22Rv1 (cell line): ENCODE results near the gene MAN1C1.

Source experiments
- ZFX ChIP-seq: fragments of 450-650 bp; IDR thresholded peaks from 2 replicates; pipeline ENCODE4 v1.6.1; 2017; ENCODE audit warnings: antibody characterized with exemption, borderline replicate concordance
- TF ChIP-seq, protein P1 (sequence below): fragments of 450-650 bp; IDR thresholded peaks from 2 replicates; pipeline ENCODE4 v1.5.1; 2017; ENCODE audit warnings: mild to moderate bottlenecking

DNA sequence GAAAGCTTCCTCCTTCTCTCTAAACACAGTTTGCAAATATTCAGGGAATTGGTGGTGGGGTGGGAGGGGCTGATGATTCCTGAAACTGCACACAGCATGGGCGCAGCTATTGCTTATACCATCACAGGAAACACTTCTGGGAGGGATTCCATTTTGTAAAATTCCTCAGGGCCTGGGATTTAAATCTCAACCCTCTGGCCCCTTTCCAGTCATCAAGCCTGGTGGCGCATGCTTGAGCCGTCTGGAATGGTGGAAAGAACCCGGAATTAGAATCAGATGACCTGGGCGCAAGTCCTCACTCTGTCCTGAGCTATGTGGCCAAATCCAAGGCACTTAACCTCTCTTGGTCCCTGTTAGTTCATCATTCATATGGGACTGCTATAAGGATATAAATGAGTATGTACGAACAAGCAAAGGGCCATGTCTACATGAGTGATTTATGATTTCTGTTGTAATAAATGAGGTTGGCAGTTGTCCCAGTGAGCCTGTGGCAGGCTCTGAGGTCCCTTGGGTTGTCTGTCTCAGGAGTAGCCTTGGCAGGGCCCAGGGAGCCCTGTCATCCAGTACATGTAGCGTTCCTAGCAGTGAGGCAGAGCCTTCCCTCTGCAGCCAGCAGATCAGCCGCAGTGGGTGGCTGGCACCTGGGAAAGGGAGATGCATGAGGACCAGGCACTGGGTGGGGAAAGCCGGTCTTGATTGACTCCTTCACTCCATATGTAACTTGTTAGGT, 72.0 kb downstream of the MAN1C1 start:
- TF ChIP-seq, protein P1, sequence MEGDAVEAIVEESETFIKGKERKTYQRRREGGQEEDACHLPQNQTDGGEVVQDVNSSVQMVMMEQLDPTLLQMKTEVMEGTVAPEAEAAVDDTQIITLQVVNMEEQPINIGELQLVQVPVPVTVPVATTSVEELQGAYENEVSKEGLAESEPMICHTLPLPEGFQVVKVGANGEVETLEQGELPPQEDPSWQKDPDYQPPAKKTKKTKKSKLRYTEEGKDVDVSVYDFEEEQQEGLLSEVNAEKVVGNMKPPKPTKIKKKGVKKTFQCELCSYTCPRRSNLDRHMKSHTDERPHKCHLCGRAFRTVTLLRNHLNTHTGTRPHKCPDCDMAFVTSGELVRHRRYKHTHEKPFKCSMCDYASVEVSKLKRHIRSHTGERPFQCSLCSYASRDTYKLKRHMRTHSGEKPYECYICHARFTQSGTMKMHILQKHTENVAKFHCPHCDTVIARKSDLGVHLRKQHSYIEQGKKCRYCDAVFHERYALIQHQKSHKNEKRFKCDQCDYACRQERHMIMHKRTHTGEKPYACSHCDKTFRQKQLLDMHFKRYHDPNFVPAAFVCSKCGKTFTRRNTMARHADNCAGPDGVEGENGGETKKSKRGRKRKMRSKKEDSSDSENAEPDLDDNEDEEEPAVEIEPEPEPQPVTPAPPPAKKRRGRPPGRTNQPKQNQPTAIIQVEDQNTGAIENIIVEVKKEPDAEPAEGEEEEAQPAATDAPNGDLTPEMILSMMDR, result no peak
- no peak for TF ChIP-seq ZFX
